WTC11 (cell line): ENCODE measurements around the gene PIAS3. TPM values are rescaled to one million over a fixed set of nuclear protein-coding genes. Genes with fewer than 3 reads are reported as not detected.
A peak's percentile ranks its signal among the peaks of the same experiment; 100 is the strongest.

Source experiments
- ATAC-seq: fragments of 200-7000 bp; cut with Tn5 transposase; 2 replicates; pipeline ENCODE4 v1.10.0; 2021; ENCODE audit warnings: mild to moderate bottlenecking, moderate library complexity
- CTCF ChIA-PET: fragments of 300-600 bp; sonication (Branson Sonifier 250); formaldehyde crosslinking; loops from one replicate; lab custom pipeline; 2021; ENCODE audit warnings: antibody characterized with exemption; lab: Charles Lee
- POLR2A ChIA-PET: fragments of 350-600 bp; sonication (Branson Sonifier 250); formaldehyde crosslinking; loops from one replicate; lab custom pipeline; 2021; ENCODE audit warnings: antibody characterized with exemption; lab: Charles Lee
- DNase-seq: peaks from one replicate; pipeline ENCODE4 v3.0.0; 2021; ENCODE audit warnings: low spot score
- H3K27ac Mint-ChIP-seq: 2 replicates; pipeline ENCODE4 v1.8.0; 2021; ENCODE audit warnings: mixed read lengths
- H3K27me3 Mint-ChIP-seq: 2 replicates; pipeline ENCODE4 v1.8.0; 2021; ENCODE audit warnings: low read depth, mild to moderate bottlenecking, moderate library complexity, mixed read lengths
- H3K36me3 Mint-ChIP-seq: 2 replicates; pipeline ENCODE4 v1.8.0; 2021; ENCODE audit warnings: mixed read lengths
- H3K4me1 Mint-ChIP-seq: 2 replicates; pipeline ENCODE4 v1.8.0; 2022; ENCODE audit warnings: mixed read lengths
- H3K4me3 Mint-ChIP-seq: 2 replicates; pipeline ENCODE4 v1.8.0; 2021; ENCODE audit warnings: mild to moderate bottlenecking, moderate library complexity, mixed read lengths
- H3K9me3 Mint-ChIP-seq: 2 replicates; pipeline ENCODE4 v1.8.0; 2021; ENCODE audit warnings: mixed read lengths
- AR ChIP-seq: fragments of 250-450 bp; sonication (Bioruptor Pico); IDR thresholded peaks from 2 replicates; pipeline ENCODE4 v1.9.0; 2021; ENCODE audit warnings: mild to moderate bottlenecking
- ATF1 ChIP-seq: sonication (generic); formaldehyde crosslinking; IDR thresholded peaks from 2 replicates; pipeline ENCODE4 v1.8.1; 2023; ENCODE audit warnings: mild to moderate bottlenecking, moderate library complexity, missing genetic modification reagents
- CREM ChIP-seq: sonication (generic); formaldehyde crosslinking; IDR thresholded peaks from 2 replicates; pipeline ENCODE4 v1.8.1; 2022; ENCODE audit warnings: mild to moderate bottlenecking, missing genetic modification reagents, moderate library complexity
- CTCF ChIP-seq: fragments of 200-600 bp; IDR thresholded peaks from 2 replicates; pipeline ENCODE4 v1.8.0; 2022; ENCODE audit warnings: antibody characterized with exemption
- E2F5 ChIP-seq: sonication (generic); formaldehyde crosslinking; IDR thresholded peaks from 2 replicates; pipeline ENCODE4 v1.8.1; 2022; ENCODE audit warnings: mild to moderate bottlenecking, moderate library complexity, missing genetic modification reagents
- ELF4 ChIP-seq: sonication (generic); formaldehyde crosslinking; IDR thresholded peaks from 2 replicates; pipeline ENCODE4 v1.8.1; 2022; ENCODE audit warnings: low read depth, mild to moderate bottlenecking, moderate library complexity, missing genetic modification reagents
- EMX1 ChIP-seq: fragments of 250-450 bp; sonication (Bioruptor Pico); IDR thresholded peaks from 2 replicates; pipeline ENCODE4 v1.8.0; 2021; ENCODE audit warnings: mild to moderate bottlenecking
- FOXK1 ChIP-seq: sonication (generic); formaldehyde crosslinking; IDR thresholded peaks from 2 replicates; pipeline ENCODE4 v1.8.0; 2022; ENCODE audit warnings: mild to moderate bottlenecking, moderate library complexity, missing genetic modification reagents
- FOXP1 ChIP-seq: sonication (generic); formaldehyde crosslinking; IDR thresholded peaks from 2 replicates; pipeline ENCODE4 v1.8.0; 2022; ENCODE audit warnings: missing genetic modification reagents, mild to moderate bottlenecking, moderate library complexity, borderline replicate concordance
- HMGA2 ChIP-seq: fragments of 250-450 bp; sonication (Bioruptor Pico); IDR thresholded peaks from 2 replicates; pipeline ENCODE4 v1.4.0; 2021; ENCODE audit warnings: mild to moderate bottlenecking, moderate library complexity
- HMGXB4 ChIP-seq: sonication (generic); formaldehyde crosslinking; IDR thresholded peaks from 2 replicates; pipeline ENCODE4 v1.8.1; 2023; ENCODE audit warnings: mild to moderate bottlenecking, moderate library complexity, missing genetic modification reagents
- KAT7 ChIP-seq: sonication (generic); formaldehyde crosslinking; IDR thresholded peaks from 2 replicates; pipeline ENCODE4 v1.8.1; 2023; ENCODE audit warnings: missing genetic modification reagents, mild to moderate bottlenecking, borderline replicate concordance
- MLX ChIP-seq: sonication (generic); formaldehyde crosslinking; IDR thresholded peaks from 2 replicates; pipeline ENCODE4 v1.8.1; 2023; ENCODE audit warnings: mild to moderate bottlenecking, missing genetic modification reagents, moderate library complexity
- NFATC4 ChIP-seq: fragments of 250-450 bp; sonication (Bioruptor Pico); IDR thresholded peaks from 2 replicates; pipeline ENCODE4 v1.9.0; 2021; ENCODE audit warnings: mild to moderate bottlenecking
- NR2C2 ChIP-seq: sonication (generic); formaldehyde crosslinking; IDR thresholded peaks from 2 replicates; pipeline ENCODE4 v1.8.0; 2022; ENCODE audit warnings: mild to moderate bottlenecking, missing genetic modification reagents
- PRDM15 ChIP-seq: sonication (generic); formaldehyde crosslinking; IDR thresholded peaks from 2 replicates; pipeline ENCODE4 v1.8.0; 2022; ENCODE audit warnings: missing genetic modification reagents
- RORB ChIP-seq: fragments of 250-450 bp; sonication (Bioruptor Pico); IDR thresholded peaks from 2 replicates; pipeline ENCODE4 v1.9.0; 2021; ENCODE audit warnings: mild to moderate bottlenecking
- SP1 ChIP-seq: sonication (generic); formaldehyde crosslinking; conservative IDR thresholded peaks from 2 replicates; pipeline ENCODE4 v1.8.1; 2022; ENCODE audit warnings: missing genetic modification reagents
- TCF7 ChIP-seq: sonication (generic); formaldehyde crosslinking; IDR thresholded peaks from 2 replicates; pipeline ENCODE4 v1.8.0; 2022; ENCODE audit warnings: mild to moderate bottlenecking, low read depth, missing genetic modification reagents, moderate library complexity
- ZBTB21 ChIP-seq: sonication (generic); formaldehyde crosslinking; IDR thresholded peaks from 2 replicates; pipeline ENCODE4 v1.8.1; 2023; ENCODE audit warnings: mild to moderate bottlenecking, missing genetic modification reagents, borderline replicate concordance
- ZMAT4 ChIP-seq: fragments of 250-450 bp; sonication (Bioruptor Pico); IDR thresholded peaks from 2 replicates; pipeline ENCODE4 v1.9.0; 2021; ENCODE audit warnings: mild to moderate bottlenecking
- ZNF121 ChIP-seq: sonication (generic); formaldehyde crosslinking; IDR thresholded peaks from 2 replicates; pipeline ENCODE4 v1.8.0; 2023; ENCODE audit warnings: missing genetic modification reagents
- ZNF317 ChIP-seq: sonication (generic); formaldehyde crosslinking; IDR thresholded peaks from 2 replicates; pipeline ENCODE4 v1.8.1; 2023; ENCODE audit warnings: low read depth, mild to moderate bottlenecking, moderate library complexity, missing genetic modification reagents, borderline replicate concordance
- ZNF416 ChIP-seq: fragments of 250-450 bp; sonication (Bioruptor Pico); IDR thresholded peaks from 2 replicates; pipeline ENCODE4 v1.9.0; 2021; ENCODE audit warnings: mild to moderate bottlenecking, inconsistent platforms
- ZNF671 ChIP-seq: fragments of 250-450 bp; sonication (Bioruptor Pico); IDR thresholded peaks from 2 replicates; pipeline ENCODE4 v1.8.0; 2021; ENCODE audit warnings: mild to moderate bottlenecking
- total RNA-seq: library from RNA; stranded (reverse); gene quantifications from 3 replicates; pipeline ENCODE4 v1.2.3, GENCODE V29; 2021

PIAS3 gene
- total RNA-seq, 1 experiment from 2014 or later = 44.9 TPM

GRCh38 chr1:145845514-145846161, 13.2 kb downstream of the PIAS3 start, which contains the start of gene NUDT17:
Gene NUDT17, plus strand, starts transcription at chr1:145845630. Its CDS starts 11 bp downstream, at chr1:145845641.
- ATAC-seq = peak; percentile 78
- H3K4me1 Mint-ChIP-seq = peaks cover 3% of the 10 kb centered on the region; the same call in 1 of the 2 replicates
- ChIA-PET CTCF (interaction anchor here (0.5 to 9.0 kb wide), 55 partner anchors 9 to 206 kb away, joined by 3 to 254 read pairs (median 5); partner anchors contain the start of genes ANKRD34A, ANKRD35, HJV and ITGA10), POLR2A (interaction anchor here (0.6 to 3.4 kb wide), 8 partner anchors 11 to 145 kb away, joined by 3 to 48 read pairs (median 5); partner anchors contain the start of genes PIAS3, POLR3C, RBM8A and RNF115)
- no peaks in the 10 kb centered on the region for H3K27me3 Mint-ChIP-seq
- H3K4me3 Mint-ChIP-seq = no peak within 1 kb of the TSS
- H3K9me3 Mint-ChIP-seq = no peaks in the 10 kb centered on the region
- peak; percentile 88 for DNase-seq
- peaks cover 31% of the 10 kb centered on the region for H3K36me3 Mint-ChIP-seq
- no peak within 1 kb of the TSS for H3K27ac Mint-ChIP-seq
- TF ChIP-seq ATF1 (peak; percentile 54; the same call in 1 of the 2 replicates), HMGA2 (CRISPR knock-in tag) (no peak), MLX (0 out of 2 replicates have a peak, but pooled peaks have one; percentile 35), CTCF (peak; percentile 82), ZNF671 (no peak), ZNF121 (peak; percentile 34; the same call in 1 of the 2 replicates), FOXP1 (CRISPR knock-in tag) (peak; percentile 59; the same call in 1 of the 2 replicates), ZNF317 (CRISPR knock-in tag) (0 out of 2 replicates have a peak, but pooled peaks have one; percentile 8), SP1 (CRISPR knock-in tag) (peak; percentile 33; the same call in 1 of the 2 replicates), ZMAT4 (CRISPR knock-in tag) (no peak), FOXK1 (no peak), HMGXB4 (peak; percentile 98), PRDM15 (CRISPR knock-in tag) (no peak; the same call in 1 of the 2 replicates), RORB (CRISPR knock-in tag) (no peak), NFATC4 (0 out of 2 replicates have a peak, but pooled peaks have one; percentile 60), AR (CRISPR knock-in tag) (peak; percentile 22; the same call in 1 of the 2 replicates), ELF4 (CRISPR knock-in tag) (no peak), E2F5 (peak; percentile 71; the same call in 1 of the 2 replicates), TCF7 (CRISPR knock-in tag) (no peak), NR2C2 (no peak), ZNF416 (CRISPR knock-in tag) (peak; percentile 16; the same call in 1 of the 2 replicates), EMX1 (peak; percentile 54; the same call in 1 of the 2 replicates), ZBTB21 (CRISPR knock-in tag) (no peak), CREM (CRISPR knock-in tag) (no peak; the same call in 1 of the 2 replicates), KAT7 (CRISPR knock-in tag) (no peak)
- TF ChIP-seq, all 79 proteins: peak for 13
